Measurements from ENCODE around the gene RERE. TPM values are rescaled to one million over a fixed set of nuclear protein-coding genes. Genes with fewer than 3 reads are reported as not detected.

The RERE gene
- total RNA-seq, 1 experiment from 2014 or later: 40.6 TPM

GRCh38 chr1:8394456-8395321, 422.8 kb downstream of the RERE start:
- no peaks in the 10 kb centered on the region for H3K9me3 ChIP-seq (ENCODE audit: control insufficient read depth in 1 of 2, insufficient read depth in 1 of 2, low read depth in 1 of 2, low read length in 2 of 2)
- DNase-seq (ENCODE audit: low read depth, low spot score) (no peak), ATAC-seq (no peak)
- no peak for TF ChIP-seq CTCF (IDR thresholded peaks at IDR 0.05 in 2 of 3, conservative IDR thresholded peaks at IDR 0.05 in 1 of 3; ENCODE audit: borderline replicate concordance in 1 of 3, insufficient read depth in 1 of 3, low read depth in 2 of 3, low read length in 2 of 3)
- no peak for TF ChIP-seq SRF (IDR thresholded peaks at IDR 0.05; ENCODE audit: low read depth)
- no peak for TF ChIP-seq RAD21 (IDR thresholded peaks at IDR 0.05; ENCODE audit: low read depth)
- no peaks in the 10 kb centered on the region for H3K36me3 ChIP-seq (ENCODE audit: control insufficient read depth in 1 of 2, insufficient read depth in 2 of 2, low read length in 2 of 2)
- no peak overlapping the region for H3K4me3 ChIP-seq (replicated peaks in 1 of 2; ENCODE audit: low read depth in 1 of 2, low read length in 2 of 2)
- 0 out of 2 replicates have a peak overlapping the region, but pooled peaks have one; percentile 12 for H3K4me2 ChIP-seq (ENCODE audit: low read length)
- peaks cover 4% of the 10 kb centered on the region for H3K79me2 ChIP-seq (ENCODE audit: insufficient read depth, low read length)
- BruUV-seq (replicated peaks): no TSS peak
- POLR2A ChIA-PET: no interaction called here
- no peak overlapping the region for H3K27ac ChIP-seq (ENCODE audit: low read depth, low read length)
- no peaks in the 10 kb centered on the region for H4K20me1 ChIP-seq (ENCODE audit: insufficient read depth)
- RAD21 ChIA-PET (ENCODE audit: low non-redundant PET in 1 of 2, low total read pairs in 2 of 2, uncharacterized antibody in 2 of 2, unreplicated experiment in 2 of 2): no interaction called here
- no peaks in the 10 kb centered on the region for H3K27me3 ChIP-seq (ENCODE audit: insufficient read depth, low read length)
- intact Hi-C loops (cut with micrococcal nuclease): no loop called here
- CTCF ChIA-PET: no interaction called here
- no peak overlapping the region for H3K9ac ChIP-seq (ENCODE audit: low read length)
- no peak overlapping the region for H2AFZ ChIP-seq (ENCODE audit: low read depth, low read length, poor library complexity, severe bottlenecking)
- H3K9me2 ChIP-seq (ENCODE audit: insufficient read depth): no peaks in the 10 kb centered on the region
- peaks cover 3 to 23% of the 10 kb centered on the region in 2 experiments; a peak in 2 of 4 replicates for H3K4me1 ChIP-seq (ENCODE audit: control insufficient read depth in 1 of 2, insufficient read depth in 2 of 2, low read length in 2 of 2)

GRCh38 chr1:8392522-8392921, 424.9 kb downstream of the RERE start:
- Histone ChIP-seq H3K4me3 (replicated peaks in 1 of 2; ENCODE audit: low read depth in 1 of 2, low read length in 2 of 2) (no peak overlapping the region), H3K4me1 (ENCODE audit: control insufficient read depth in 1 of 2, insufficient read depth in 2 of 2, low read length in 2 of 2) (peaks cover 3 to 20% of the 10 kb centered on the region in 2 experiments; a peak in 2 of 4 replicates), H4K20me1 (ENCODE audit: insufficient read depth) (no peaks in the 10 kb centered on the region), H3K9me2 (ENCODE audit: insufficient read depth) (no peaks in the 10 kb centered on the region), H3K79me2 (ENCODE audit: insufficient read depth, low read length) (peaks cover 4% of the 10 kb centered on the region), H3K9me3 (ENCODE audit: control insufficient read depth in 1 of 2, insufficient read depth in 1 of 2, low read depth in 1 of 2, low read length in 2 of 2) (no peaks in the 10 kb centered on the region), H3K36me3 (ENCODE audit: control insufficient read depth in 1 of 2, insufficient read depth in 2 of 2, low read length in 2 of 2) (no peaks in the 10 kb centered on the region), H3K4me2 (ENCODE audit: low read length) (no peak overlapping the region), H2AFZ (ENCODE audit: low read depth, low read length, poor library complexity, severe bottlenecking) (no peak overlapping the region), H3K9ac (ENCODE audit: low read length) (no peak overlapping the region), H3K27me3 (ENCODE audit: insufficient read depth, low read length) (no peaks in the 10 kb centered on the region), H3K27ac (ENCODE audit: low read depth, low read length) (no peak overlapping the region)
- ChIA-PET RAD21 (ENCODE audit: low non-redundant PET in 1 of 2, low total read pairs in 2 of 2, uncharacterized antibody in 2 of 2, unreplicated experiment in 2 of 2) (no interaction called here), POLR2A (no interaction called here), CTCF (no interaction called here)
- BruUV-seq (replicated peaks): no TSS peak
- DNase-seq (ENCODE audit: low read depth, low spot score) (no peak), ATAC-seq (no peak)
- intact Hi-C loops (cut with micrococcal nuclease): no loop called here
- TF ChIP-seq ZNF274 (IDR thresholded peaks at IDR 0.05; ENCODE audit: low read depth, low read length): no peak
- TF ChIP-seq ZFX (IDR thresholded peaks at IDR 0.05): no peak
- no peak for TF ChIP-seq CTCF (IDR thresholded peaks at IDR 0.05 in 2 of 3, conservative IDR thresholded peaks at IDR 0.05 in 1 of 3; ENCODE audit: borderline replicate concordance in 1 of 3, insufficient read depth in 1 of 3, low read depth in 2 of 3, low read length in 2 of 3)
- TF ChIP-seq CEBPB (IDR thresholded peaks at IDR 0.05; ENCODE audit: low read depth): no peak
- TF ChIP-seq SIN3A (IDR thresholded peaks at IDR 0.05; ENCODE audit: low read depth): no peak
- no peak for TF ChIP-seq ELF1 (IDR thresholded peaks at IDR 0.05; ENCODE audit: borderline replicate concordance, low read depth)
- no peak for TF ChIP-seq FOSL1 (IDR thresholded peaks at IDR 0.05; ENCODE audit: low read depth)
- TF ChIP-seq TCF7L2 (IDR thresholded peaks at IDR 0.05; ENCODE audit: borderline replicate concordance, extremely low read depth, insufficient read depth, insufficient read length): no peak
- no peak for TF ChIP-seq SRF (IDR thresholded peaks at IDR 0.05; ENCODE audit: low read depth)
- TF ChIP-seq SP1 (IDR thresholded peaks at IDR 0.05; ENCODE audit: low read depth): no peak
- no peak for TF ChIP-seq EZH2 (IDR thresholded peaks at IDR 0.05)
